Upper lobe of left lung (tissue), 4 donors: ENCODE results near the gene TMEM218.

Source experiments
- EP300 ChIP-seq, 4 donors: sonication (generic); formaldehyde crosslinking; IDR thresholded peaks; one replicate each; pipeline ENCODE4 v1.5.1; 2017; ENCODE audit warnings: antibody characterized with exemption in 4 of 4, control low read depth in 2 of 4
- POLR2A ChIP-seq, 4 donors: fragments of 450-650 bp; IDR thresholded peaks; one replicate each; pipeline ENCODE4 v1.5.1; 2016 to 2017; ENCODE audit warnings: antibody characterized with exemption in 4 of 4, mild to moderate bottlenecking in 2 of 4

- TF ChIP-seq POLR2A (IDR thresholded peaks at IDR 0.05): no peak
- TF ChIP-seq EP300 (IDR thresholded peaks at IDR 0.05): no peak
These were observed 20.6 kb upstream of the TMEM218 start for GRCh38 chr11:125132071-125132470.
